ENCODE results near the gene TERB1.

The TERB1 gene, protein sequence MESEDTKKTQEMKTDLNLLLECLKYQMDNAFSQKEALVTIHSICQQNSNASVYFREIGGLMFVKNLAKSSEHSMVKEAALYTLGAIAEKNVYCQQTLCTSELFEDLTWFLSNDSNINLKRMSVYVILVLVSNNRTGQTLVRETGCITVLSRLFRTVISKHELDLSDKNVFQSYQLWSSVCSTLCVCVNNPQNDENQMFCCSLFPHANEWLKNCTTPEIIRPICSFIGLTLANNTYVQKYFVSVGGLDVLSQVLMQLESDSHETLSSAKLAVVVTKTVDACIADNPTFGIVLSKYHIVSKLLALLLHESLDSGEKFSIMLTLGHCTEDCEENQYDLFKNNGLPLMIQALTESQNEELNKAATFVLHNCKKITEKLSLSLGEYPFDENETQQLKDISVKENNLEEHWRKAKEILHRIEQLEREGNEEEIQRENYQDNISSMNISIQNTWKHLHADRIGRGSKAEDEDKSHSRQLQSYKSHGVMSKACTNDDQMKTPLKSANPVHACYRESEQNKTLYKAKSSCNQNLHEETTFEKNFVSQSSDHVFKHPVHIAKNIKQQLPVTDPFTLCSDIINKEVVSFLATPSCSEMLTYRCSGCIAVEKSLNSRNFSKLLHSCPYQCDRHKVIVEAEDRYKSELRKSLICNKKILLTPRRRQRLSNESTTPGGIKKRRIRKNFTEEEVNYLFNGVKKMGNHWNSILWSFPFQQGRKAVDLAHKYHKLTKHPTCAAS

DNA sequence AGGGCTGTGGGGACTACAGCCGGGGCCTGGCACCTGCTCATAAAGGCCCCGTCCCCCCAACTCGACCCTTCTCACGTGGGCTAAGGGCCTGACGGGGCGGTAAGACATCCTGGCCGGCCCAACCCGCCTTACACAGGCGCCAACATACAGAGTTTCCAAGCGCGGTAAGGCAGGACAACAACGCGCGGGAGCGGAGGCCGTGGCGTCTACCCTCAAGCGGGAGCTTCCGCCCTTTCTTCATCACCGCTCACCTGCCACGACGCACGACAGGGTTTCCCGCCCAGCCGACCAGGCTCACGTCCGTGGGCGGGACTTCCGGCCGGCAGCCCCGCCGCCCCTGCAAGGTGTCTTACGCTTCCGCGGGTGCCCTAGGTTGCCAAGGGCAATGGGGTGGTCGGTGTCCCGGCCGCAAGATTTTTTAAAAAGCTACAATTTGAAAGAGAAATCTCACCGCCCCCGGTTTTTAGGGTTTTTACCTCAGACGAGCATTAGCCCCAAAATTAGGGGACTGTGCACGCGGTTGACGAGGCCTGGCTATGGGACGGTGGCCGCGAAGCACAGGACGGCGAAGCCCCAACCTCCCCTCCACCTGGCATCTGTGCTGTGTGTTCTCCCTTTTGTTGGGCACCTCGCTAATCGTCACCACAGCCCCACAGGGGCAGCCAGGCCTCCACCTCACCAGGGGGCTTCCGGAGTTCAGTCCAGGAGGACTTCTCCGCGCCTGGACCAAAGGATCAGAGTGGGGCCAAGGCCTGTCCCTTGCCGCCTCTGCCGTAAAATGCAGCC is at the start of gene TERB1:
TSS of gene TERB1 (minus strand) at position 265 of the 786 bp plus-strand sequence. CDS start 4,786 bp downstream, outside the sequence.
- DNase-seq (ENCODE audit: low read depth) = no peak

DNA sequence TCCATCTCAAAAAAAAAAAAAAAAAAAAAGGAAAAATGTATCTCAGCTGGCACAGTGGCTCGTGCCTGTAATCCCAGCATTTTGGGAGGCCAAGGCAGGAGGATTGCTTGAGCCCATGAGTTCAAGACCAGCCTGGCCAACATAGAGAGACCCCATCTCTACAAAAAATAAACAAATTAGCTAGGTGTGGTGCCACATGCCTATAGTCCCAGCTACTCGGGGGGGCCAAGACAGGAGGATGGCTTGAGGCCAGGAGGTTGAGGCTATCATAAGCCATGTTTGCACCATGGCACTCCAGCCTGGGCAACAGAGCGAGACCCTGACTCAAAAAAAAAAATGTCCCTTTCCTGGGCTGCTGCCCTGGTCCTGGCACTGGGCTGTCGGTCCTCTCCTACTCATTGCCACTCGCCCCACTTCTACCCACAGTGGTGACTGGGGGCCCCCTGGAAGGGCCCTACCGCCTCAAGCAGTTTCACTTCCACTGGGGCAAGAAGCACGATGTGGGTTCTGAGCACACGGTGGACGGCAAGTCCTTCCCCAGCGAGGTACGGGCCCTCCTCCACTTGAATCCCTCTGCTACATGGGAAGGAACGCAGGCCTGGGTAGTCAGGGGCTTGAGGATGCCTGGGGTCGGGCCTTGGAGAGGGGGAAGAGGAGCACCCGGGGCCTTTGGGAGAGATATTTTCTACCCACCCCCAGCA is 48.9 kb upstream of the TERB1 start:
- no peak for DNase-seq (ENCODE audit: low read depth)

DNA sequence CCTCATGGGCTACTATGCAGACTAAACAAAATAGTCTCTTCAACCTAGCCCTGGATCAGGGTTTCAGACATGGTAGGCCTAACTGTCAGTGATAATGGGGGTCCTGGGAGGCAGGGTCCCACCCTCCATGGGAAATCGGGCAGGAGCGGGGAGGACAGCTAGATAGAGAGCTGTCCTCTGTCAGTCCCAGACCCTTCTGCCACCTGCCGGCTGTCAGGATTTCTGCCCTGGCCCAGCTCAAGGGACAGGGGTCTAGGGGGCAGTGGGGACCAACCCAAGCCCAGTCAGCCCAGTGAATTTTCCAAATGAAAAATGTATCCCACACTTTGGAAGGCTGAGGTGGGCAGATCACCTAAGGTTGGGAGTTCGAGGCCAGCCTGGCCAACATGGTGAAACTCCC is 48.2 kb upstream of the TERB1 start:
- no peak for DNase-seq (ENCODE audit: low read depth)

DNA sequence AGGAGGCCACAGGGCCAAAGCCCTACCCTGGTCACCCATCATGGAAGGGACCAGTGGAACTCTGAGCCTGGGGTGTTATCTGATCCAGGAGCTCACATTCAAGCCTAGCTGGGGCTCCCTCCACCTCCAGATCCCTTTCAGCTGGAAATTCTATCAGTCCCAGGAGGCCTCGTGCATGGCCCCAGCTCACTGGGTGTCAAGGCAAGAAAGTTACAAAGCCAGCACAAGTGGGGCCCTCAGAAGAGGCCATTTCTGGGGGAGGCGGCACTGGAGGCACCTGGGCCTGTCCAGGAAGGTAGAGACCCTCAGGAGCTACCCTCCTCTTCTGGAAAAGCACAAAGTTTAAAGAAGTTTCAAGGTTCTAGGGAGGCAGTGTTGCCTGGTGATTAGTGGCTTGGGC is 47.6 kb upstream of the TERB1 start:
- no peak for DNase-seq (ENCODE audit: low read depth)

DNA sequence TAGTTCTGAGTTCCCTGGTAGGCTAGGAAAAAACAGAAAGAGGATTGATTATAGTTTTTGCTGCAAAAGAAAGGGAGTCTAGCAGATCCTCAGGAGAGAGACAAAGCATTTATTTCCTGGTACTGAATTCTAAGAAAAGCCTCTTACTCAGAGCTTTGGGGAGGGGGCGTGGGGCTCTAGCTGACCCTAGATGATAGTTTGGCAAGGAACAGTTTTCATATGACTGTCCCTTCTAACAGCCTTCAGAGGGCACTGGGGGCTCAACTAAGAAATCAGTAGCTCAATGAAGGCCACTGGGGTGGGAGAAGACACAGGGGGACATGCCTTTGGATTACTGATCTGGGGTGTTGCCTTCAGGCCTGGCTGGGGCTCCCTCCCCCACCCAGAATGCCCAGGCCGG is 46.8 kb upstream of the TERB1 start:
- no peak for DNase-seq (ENCODE audit: low read depth)

DNA sequence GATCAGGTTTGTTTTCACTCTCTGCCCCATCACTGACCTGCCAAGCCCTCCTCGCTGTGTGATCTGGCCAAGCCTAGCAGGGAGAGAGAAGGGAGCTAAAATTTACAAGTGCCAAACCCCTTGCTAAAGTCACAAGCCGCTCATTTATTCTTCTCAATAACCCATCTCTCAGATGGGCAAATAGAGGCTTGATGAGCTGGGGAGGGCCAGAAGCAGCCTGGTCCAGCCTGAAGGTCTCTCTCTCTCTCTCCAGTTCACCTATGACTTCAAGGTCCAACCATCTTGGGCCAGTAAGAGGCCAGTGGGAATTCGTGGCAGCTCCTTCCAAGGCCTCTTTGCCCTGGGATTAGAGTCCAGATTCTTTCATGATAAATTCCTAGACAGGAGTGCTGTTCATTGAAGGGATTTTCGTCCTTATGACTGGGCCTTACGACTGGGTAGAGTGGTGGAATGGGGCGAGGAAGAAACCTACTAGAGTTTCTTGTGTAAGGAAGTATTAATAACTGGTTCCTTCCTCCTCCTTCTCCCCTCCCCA is 46.2 kb upstream of the TERB1 start:
- no peak for DNase-seq (ENCODE audit: low read depth)

DNA sequence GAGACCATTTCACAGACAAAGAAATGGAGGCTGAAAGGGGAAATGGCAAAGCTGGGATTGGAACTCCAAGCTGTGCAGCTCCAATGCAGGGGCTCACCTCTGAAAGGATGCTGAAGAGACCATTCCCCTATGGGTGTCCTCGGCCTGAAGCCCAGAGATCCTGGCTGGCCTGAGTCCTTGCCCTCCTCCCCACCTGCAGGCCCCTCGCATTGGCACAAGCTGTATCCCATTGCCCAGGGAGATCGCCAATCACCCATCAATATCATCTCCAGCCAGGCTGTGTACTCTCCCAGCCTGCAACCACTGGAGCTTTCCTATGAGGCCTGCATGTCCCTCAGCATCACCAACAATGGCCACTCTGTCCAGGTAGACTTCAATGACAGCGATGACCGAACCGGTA is 45.4 kb upstream of the TERB1 start:
- no peak for DNase-seq (ENCODE audit: low read depth)

DNA sequence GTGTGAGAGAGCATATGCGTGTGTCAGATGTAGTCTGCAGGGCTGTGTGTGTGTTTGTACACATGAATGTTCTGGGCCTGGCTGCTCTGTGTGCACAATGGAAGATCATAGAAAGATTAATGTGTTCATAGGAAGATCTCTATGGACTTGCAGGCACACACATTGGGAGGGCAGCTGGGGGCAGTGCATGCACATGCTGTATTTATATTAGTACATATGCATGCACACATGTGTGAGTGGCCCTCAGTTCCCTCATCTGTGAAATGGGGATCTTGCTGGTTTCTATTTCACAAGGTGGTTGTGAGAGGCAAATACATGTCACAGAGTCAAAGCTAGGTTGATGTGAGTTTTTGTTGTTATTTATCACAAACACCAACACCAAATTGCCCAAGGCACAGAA is 44.9 kb upstream of the TERB1 start:
- DNase-seq (ENCODE audit: low read depth) = no peak

DNA sequence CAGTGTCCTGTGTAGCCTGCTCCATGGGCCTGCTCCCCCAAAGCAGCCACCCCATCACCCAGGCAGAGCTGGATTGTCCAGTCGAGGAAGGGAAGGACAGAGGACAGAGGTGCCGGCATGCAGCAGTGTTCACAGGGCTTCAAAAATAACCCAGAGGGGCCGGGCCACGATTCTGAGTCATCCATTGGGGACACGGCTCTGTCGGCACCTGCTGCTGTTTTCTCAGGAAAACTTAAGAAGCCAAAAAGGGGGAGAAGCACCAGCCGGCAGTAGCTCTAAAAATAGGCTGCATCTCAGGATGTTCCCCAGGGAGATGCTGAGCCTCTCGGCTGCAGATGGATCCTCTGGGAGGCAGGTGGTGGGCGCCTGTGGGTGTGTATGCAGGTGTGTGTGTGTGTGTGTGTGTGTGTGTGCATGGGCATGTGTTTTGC is 44.4 kb upstream of the TERB1 start:
- DNase-seq (ENCODE audit: low read depth) = no peak

DNA sequence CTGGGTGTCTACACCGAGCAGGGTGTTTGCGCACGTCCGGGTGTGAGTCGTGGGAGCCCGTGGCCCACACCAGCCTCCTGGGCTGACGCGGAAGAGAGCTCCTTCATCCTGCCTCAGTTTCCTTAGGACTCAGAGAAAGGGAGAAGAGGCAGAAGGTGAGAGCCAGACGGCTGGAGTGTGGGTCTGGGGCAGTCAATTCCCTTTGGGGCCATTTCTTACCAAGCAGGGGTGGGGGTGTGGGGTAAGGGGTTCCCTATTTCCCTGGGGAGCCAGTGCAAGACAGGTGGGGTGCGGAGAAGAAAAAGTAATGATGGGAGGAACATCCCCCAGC is 43.7 kb upstream of the TERB1 start:
- DNase-seq (ENCODE audit: low read depth) = no peak

DNA sequence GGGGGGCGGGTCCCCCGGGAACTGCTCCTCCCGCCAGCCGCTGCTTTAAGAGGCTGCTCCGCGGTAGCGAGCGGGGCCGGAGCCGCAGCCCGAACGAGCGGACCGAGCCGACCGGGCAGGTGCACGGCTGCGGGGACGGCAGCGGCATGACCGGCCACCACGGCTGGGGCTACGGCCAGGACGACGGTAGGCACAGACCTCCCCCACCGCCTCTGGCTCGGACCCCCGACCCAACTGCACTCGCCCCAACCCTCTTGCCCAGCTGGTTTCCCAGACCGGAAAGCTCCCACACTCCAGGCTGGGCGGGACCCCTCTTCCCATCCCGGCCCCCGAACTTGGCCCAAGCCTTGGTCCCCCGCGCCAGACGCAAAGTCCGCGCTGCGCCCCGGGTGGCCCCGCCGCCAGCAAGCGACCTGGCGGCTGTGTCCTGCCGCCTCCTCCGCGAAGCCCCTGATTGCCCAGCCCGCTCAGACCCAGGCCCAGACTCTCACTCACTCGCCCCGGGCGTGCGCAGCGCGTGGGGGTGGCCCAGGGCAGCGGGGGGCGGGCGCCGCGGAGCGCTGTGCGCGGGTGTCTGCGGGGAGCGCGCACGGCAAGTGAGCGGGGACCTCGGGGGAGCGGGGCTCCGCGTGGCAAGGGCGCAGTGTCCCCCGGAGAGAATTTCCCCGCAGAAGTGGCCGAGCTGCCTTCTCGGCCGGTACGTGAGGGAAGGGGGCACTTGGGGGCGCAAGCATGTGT is 43.1 kb upstream of the TERB1 start, which contains the start of gene CA7:
TSS of gene CA7 (plus strand) at position 73 of the 738 bp plus-strand sequence. CDS start at position 147, 74 bp downstream.
- no peak for DNase-seq (ENCODE audit: low read depth)

DNA sequence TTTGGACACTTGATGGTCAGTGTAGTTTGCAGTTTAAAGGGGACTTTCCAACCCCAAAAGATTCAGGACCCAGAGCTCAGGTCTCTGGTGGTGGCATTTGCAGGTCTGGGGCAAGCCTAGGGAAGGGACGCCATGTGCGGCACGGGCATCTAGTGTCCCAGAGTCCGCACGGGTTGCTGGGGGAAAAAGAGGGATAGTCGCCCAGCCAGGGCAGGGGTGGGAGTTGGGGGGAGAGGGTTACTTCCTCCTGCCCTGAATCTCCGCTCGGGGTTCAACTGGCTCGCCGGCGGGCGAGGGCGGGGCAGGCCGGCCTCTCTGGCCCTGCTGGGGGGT is 42.6 kb upstream of the TERB1 start:
- DNase-seq (ENCODE audit: low read depth) = no peak

DNA sequence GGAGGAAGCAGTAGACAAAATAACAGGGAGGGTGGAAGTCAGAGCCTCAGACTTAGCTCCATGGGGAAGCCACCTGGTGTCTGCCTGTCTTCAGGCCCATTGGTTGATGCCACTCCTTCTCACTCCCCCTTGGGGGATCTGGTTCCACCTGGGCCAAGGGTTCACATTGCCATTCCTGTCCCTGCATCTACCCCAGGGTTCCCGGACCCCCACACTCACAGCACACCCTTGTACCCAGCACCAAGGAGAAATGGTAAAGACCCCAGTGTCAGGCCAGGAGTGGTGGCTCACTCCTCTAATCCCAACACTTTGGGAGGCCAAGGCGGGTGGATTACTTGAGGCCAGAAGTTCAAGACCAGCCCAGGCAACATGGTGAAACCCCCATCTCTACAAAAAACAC is 41.8 kb upstream of the TERB1 start:
- no peak for DNase-seq (ENCODE audit: low read depth)

DNA sequence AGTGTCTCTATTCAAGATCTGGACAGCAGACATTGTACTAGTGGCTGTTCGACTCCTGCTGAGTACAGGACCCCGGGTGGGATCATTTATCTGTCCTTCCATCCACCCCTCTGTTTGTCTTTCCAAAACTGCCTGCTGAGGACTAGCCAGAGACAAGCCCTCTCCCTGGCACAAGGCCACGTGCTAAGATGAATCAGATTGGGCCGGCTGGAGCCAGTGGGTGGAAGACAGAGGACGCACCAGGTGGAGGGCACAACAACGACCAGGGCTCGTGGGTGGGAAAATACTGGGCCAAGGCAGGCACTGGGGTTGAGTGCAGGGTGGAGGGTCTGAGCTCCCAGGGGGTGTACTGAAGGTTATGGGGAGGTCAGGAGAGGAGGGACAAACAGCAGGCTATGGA is 41.4 kb upstream of the TERB1 start:
- DNase-seq (ENCODE audit: low read depth) = no peak

DNA sequence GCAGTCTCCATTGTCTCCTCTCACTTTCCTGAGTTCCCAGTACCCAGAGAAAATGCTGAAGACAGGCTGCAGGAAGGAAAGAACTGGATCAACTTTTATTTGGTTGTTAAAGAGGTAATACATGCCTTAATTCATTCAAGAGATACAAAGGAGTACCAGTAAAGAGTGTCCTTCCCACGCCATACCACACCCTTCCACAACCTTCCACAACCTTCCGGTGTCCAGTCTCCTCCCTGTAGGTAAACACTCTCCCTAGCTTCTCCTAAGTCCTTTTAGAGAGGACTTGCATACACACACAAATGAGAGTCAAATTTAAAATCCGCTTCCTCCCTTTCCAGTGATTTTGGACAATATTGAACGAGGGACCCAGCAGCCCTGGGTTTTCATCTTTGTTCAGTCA is 40.0 kb upstream of the TERB1 start:
- no peak for DNase-seq (ENCODE audit: low read depth)

DNA sequence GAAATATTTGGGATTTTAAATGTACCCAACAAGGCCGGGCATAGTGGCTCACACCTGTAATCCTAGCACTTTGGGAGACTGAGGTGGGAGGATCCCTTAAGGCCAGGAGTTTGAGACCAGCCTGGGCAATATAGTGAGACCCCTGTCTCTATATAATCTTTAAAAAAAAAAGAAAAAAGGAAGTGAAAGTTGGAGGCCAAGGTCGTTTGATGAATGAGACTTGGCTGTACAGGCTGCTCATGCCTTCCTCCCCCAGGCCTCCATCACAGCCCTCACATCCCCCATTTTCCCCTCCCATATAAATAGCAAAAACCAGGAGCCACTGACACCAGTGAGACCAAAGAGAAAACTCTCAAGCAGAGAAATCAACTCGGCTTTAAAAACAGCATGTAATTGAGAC is 39.5 kb upstream of the TERB1 start:
- no peak for DNase-seq (ENCODE audit: low read depth)

DNA sequence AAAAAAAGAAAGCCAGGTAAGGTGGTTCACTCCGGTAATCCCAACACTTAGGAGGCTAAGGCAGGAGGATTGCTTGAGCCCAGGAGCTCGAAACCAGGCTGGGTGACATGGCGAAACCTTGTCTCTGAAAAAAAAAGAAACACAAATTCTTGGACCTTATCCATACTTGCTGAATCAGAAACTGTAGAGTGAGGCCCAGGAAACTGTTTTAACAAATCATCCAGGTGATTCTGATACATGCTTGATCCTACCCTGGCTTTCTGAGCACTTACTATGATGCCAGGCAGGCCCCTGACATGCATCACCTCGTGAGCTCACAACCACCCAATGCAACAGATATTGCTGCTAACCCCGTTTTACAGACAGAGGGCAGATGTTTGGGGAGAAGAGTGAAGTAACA is 33.4 kb upstream of the TERB1 start:
- DNase-seq (ENCODE audit: low read depth) = no peak

DNA sequence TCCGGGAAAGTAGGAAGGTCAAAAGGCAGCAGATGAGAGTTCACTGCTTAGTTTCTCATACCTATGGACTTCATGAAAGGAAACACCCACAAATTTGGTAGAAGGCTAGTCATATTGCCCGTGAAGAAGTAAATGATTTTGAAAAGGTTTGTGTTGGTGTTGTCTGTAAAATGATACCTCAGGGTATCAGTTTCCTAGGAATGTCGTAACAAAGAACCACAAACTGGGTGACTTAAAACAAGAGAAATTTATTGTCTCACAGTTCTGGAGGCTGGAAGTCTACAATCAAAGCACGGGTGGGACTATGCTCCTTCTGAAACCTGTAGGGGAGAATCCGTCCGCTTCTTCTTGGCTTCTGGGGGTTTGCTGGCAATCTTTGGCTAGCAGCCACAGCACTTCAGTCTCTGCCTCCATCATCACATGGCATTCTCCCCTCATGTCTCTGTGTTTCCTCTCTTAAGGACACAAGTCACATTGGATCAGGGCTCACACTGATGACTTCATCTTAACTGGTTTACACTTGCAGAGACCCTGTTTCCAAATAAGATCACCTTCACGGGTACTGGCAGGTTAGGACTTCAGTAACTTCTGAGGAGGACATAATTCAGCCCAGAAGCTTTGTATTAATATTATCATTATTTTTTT is 31.4 kb upstream of the TERB1 start:
- no peak for DNase-seq (ENCODE audit: low read depth)

DNA sequence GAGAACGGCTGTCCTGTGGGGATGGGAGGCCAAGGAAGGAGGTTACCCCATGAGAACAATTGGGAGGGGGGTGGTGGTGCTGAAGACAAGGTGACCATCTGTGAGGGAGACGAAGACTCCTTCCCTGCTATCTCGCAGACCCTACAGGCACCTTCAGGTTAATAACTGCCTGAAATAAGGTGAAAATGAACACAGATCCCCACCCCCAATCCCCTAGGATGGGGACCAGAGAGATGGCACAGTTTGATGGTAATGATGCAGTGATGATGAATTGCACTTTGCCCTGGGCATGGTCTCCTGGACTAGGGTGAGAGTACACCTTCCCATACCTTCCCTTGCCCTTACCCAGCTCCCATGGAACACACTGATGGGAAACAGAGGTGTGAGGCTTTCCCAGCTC is 30.8 kb upstream of the TERB1 start:
- DNase-seq (ENCODE audit: low read depth) = no peak
